Measurements from ENCODE around the gene PLCH2. TPM values are rescaled to one million over a fixed set of nuclear protein-coding genes. Genes with fewer than 3 reads are reported as not detected.
A peak's percentile ranks its signal among the peaks of the same experiment; 100 is the strongest.

The PLCH2 gene
- total RNA-seq, 2 donors from 2014 or later, result 1.1 to 1.9 TPM

DNA sequence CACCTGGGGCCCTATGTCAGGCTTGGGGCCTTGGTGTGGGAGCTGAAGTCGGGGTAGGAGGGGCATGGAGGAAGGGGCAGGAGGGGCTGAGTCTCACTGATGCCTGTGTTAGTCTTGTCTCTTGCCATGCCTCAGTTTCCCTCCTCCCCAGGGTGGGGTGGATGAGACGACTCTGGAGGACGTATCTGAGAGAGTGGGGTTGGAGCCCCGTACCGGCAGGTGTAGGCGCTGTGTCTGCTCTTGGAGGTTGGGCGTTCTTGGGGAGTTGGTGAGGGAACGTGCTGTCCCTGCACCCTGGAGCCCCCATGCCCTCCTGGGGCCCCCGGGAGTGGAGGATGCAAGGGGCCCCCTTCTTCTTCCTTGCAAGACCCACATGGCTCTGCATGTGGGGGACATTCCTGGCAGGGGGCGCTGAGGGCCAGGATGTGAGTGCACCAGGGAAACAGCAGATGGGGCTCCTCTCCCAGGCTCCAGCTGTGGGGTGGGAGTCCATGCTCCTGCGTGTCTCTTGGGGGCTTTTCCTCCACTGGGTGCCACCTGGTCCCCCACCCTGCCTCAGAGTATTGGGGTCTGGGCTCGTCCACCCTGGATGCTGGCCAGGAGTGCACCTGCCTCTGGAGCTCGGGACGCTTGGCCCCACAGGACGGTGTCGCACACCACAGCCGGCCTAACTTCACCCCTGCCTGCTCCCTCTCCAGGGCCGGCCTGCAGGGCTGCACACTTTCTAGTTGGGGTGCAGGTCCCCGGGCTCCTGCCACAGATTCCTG is 78.7 kb downstream of the PLCH2 start:
- H3K27ac ChIP-seq, result peak overlapping the region in 1 of 2 donors; percentile 63
- TF ChIP-seq, protein P1, sequence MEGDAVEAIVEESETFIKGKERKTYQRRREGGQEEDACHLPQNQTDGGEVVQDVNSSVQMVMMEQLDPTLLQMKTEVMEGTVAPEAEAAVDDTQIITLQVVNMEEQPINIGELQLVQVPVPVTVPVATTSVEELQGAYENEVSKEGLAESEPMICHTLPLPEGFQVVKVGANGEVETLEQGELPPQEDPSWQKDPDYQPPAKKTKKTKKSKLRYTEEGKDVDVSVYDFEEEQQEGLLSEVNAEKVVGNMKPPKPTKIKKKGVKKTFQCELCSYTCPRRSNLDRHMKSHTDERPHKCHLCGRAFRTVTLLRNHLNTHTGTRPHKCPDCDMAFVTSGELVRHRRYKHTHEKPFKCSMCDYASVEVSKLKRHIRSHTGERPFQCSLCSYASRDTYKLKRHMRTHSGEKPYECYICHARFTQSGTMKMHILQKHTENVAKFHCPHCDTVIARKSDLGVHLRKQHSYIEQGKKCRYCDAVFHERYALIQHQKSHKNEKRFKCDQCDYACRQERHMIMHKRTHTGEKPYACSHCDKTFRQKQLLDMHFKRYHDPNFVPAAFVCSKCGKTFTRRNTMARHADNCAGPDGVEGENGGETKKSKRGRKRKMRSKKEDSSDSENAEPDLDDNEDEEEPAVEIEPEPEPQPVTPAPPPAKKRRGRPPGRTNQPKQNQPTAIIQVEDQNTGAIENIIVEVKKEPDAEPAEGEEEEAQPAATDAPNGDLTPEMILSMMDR (IDR thresholded peaks at IDR 0.05), result no peak
- peak overlapping the region; percentile 95 for H3K4me3 ChIP-seq
- no peaks in the 10 kb centered on the region for H3K36me3 ChIP-seq
- H3K27me3 ChIP-seq (replicated peaks; ENCODE audit: insufficient read depth), result no peaks in the 10 kb centered on the region
- ATAC-seq (ENCODE audit: insufficient number of reproducible peaks, low FRiP score, low read depth) (no peak), DNase-seq (ENCODE audit: low spot score) (no peak)
- no peaks in the 10 kb centered on the region for H3K9me3 ChIP-seq
- H3K4me1 ChIP-seq (ENCODE audit: control insufficient read depth in 1 of 2, low read depth in 2 of 2), result peaks cover 15 to 28% of the 10 kb centered on the region in 2 donors

Other genes starting within 250 kb of the PLCH2 start
- 100 to 1,000 TPM; 135 to 138 TPM for gene SKI, start 248.0 kb upstream of the PLCH2 start, total RNA-seq
- 10 to 100 TPM in 1 of 2 donors, 1 to 10 TPM in 1; 7.1 to 13.8 TPM for gene MORN1, start 84.7 kb upstream of the PLCH2 start, total RNA-seq
- gene RER1, start 84.4 kb upstream of the PLCH2 start, total RNA-seq, result 10 to 100 TPM; 68.6 to 76.3 TPM
- gene PEX10, start 63.7 kb upstream of the PLCH2 start, total RNA-seq, result 10 to 100 TPM; 12.1 to 27.9 TPM
- gene PANK4, start 50.3 kb downstream of the PLCH2 start, total RNA-seq, result 10 to 100 TPM; 27.1 to 32.0 TPM
- gene HES5, start 54.0 kb downstream of the PLCH2 start, total RNA-seq, result 1 to 10 TPM in 1 of 2 donors, under 1 TPM in 1; 0.27 to 2.7 TPM
- gene TNFRSF14, start 80.1 kb downstream of the PLCH2 start, total RNA-seq, result 10 to 100 TPM; 29.6 to 55.6 TPM
- gene PRXL2B, start 110.5 kb downstream of the PLCH2 start, total RNA-seq, result 10 to 100 TPM in 1 of 2 donors, 1 to 10 TPM in 1; 8.3 to 15.2 TPM
- gene MMEL1, start 156.7 kb downstream of the PLCH2 start, total RNA-seq, result not detected